DMS79 (cell line): ENCODE measurements around the gene ARL8A.
A peak's percentile ranks its signal among the peaks of the same experiment; 100 is the strongest.
"Not testable (repeated sequence)": the region's sequence is repeated elsewhere in the genome, so short reads cannot be mapped to it uniquely, and the experiment has no call there.

ENCODE experiments used
- DNase-seq: peaks from one replicate; lab custom pipeline; 2025; lab: John Stamatoyannopoulos, UW

The ARL8A gene

DNA sequence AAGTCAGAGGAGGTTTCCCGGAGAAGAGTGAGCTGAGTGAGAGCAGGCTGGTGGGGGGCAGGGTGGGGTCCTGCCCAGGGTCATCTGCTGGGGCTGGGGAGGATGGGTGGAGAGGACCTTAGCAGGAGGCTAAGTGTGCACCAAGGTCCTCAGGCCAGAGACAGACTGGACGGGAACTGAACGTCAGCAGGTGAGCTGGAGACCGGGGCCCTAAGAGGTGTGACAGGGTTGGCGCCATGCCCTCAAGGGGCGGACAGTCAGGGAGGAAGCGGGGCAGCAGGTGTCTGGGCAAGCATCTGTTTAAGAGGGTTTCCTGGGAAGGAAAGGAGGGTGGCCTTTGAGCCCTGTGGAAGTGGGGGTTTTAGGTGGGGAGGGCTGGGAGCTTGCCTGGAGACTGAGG is 29.5 kb upstream of the ARL8A start:
- DNase-seq, result no peak

DNA sequence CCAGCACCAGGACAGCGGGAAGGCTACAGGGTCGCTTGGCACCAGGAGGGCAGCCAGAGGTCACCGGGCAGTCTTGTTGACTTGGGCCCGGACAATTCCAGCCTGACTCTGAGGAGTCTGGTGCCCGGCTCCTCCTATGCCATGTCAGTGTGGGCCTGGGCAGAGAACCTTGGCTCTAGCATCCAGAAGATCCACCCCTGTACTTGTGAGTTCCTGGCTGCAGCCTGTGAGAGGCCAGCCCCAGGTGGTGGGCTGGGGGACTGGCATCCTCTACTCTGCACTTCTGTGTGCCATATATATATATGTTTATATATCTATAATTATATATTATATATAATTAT is 27.4 kb upstream of the ARL8A start:
- no peak for DNase-seq

DNA sequence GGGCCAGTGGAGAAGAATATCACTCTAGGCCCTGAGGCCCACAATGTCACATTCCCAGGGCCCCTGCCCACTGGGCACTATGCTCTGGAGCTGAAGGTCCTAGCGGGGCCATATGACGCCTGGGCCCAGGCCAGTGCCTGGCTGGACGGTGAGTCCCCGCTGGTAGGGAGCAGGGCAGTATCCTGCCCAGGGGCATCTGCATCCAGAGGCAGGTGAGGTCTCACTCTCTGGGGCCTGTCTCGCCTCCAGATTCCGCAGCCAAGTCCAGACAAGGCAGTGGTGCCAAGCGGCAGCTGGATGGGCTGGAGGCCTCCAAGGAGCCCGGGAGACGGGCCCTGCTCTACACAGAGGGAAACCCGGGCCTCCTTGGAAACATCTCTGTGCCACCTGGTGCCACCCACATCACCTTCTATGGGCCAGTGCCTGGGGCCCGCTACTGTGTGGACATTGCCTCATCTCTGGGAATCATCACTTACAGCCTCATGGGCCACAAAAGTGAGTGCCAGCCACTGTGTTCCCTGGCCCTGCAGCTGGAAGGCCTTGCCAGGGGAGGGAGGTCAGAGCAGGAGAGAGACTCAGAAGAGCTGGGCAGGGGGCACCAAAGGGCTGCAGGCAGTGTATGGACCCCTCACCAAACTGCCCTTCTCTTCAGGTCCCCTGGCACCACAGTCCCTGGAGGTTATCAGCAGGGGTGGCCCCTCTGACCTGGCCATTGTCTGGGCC is 26.9 kb upstream of the ARL8A start:
- no peak for DNase-seq

DNA sequence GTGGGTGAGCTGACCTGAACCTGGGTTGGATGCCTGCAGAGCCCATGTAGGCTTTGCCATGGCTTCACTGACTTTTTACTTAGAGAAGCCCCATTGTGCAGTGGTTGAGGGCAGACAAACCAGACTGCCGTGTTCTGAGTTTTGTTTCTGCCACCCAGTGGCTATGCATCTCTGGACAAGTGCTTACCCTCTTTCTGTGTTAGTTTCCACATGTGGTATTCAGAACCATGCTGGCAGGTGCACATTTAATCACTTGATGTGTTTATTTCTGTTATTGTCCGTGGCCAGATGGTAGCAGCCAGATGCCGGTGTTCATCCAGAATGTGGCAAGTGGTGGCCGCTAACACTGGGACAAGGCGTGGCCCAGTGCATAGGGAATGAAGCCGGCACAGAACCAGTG is 26.2 kb upstream of the ARL8A start:
- no peak for DNase-seq

DNA sequence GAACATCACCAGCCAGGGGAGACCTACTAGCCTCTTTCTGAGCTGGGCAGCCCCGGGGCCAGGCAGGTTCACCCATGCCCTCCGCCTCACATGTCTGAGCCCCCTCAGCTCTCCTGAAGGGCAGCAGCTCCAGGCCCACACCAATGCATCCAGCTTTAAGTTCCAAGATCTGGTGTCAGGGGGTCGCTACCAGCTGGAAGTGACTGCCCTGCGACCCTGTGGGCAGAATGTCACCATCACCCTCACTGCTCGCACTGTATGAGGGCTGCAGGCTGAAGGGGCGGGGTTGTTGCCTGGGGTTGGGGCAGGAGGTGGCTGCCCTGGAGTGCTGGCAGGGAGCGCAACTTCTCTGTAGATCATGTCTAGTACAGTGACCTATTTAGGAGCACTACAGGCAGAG is 24.3 kb upstream of the ARL8A start:
- no peak for DNase-seq

DNA sequence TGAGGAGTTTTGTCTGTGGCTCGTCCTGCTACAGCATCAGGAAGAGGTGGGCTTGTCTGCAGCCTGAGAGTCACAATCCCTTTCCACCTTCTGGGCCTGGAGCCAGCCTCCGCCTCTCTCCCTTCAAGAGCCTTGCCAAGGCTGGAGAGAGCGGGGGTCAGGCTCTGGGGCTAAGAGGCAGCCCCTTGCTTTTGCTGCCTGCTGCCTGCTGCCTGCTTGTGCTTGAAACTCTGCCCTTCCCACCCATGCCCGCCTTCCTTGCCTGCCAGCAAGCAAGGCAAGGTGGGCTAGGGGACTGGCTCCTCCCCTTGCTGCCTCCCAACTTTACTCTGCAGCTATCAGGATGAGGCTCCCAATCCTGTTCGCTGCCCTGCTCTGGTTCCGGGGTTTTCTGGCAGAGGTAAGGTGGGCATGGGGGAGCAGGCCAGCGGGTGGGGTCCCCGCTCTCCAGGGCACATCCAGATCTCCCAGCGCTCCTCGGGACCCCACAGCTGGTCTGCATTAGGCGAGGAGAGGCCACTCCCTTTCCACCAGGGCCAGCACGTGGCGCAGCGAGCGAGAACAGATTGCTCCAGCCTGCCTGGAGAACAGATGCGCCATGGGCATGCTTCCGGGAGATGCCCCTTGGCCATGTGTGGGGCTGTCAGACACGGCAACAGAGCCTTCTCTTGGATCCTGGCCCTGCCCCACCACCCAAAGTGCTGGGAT is 23.3 kb upstream of the ARL8A start:
- peak; percentile 80 for DNase-seq

DNA sequence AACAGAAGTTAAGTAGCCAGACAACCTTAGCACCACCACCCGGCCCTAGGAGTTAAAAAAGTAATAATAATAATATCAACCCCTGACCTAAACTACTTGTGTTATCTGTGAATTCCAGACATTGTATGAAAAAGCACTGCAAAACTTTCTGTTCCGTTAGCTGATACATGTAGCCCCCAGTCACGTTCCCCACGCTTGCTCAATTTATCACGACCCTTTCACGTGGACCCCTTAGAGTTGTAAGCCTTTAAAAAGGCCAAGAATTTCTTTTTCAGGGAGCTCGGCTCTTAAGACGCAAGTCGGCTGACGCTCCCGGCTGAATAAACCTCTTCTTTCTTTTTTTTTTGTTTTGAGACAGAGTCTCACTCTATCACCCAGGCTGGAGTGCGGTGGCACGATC is 22.5 kb upstream of the ARL8A start:
- not testable (repeated sequence) for DNase-seq

DNA sequence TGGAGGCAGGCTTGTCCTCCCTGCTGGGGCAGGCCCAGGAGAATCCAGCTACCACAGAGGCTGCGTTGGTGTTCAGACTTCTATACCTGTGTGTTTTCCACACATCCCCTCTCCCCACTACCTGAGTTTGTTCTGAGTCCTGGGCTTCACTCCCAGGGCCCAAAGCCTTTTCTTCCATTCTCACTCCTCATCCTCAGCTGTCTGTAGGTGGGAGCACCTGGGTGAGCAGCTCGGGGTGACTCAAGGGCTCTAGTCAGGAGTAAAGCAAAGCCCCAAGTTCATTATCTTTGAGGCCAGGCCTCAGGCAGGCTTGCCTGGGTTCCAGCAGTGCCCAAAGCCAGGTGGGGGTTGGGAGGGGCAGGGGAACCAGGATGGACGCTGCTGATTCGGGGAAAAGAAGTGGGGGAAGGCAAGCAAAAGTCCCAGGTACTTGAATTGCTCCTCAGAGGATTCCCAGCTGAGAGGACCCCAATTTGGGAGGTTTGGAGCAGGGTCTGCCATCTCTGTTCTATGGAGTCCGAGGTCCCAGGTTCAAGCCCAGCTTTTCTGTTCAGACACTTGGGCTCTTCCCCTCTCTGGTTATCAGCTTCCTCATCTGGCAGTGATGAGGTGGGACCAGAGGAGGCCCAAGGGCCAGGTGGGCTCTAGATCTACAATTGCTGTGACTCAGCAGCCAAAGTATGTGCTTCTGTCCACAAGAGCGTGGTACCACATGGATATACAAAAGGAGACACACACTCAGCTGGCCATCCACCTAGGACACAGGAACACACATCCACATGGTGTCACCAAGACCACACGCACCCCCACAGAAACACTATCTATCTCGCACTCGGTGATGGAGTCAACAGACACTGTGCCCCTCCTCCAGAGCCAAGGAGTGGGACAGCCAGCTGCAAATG is 21.7 kb upstream of the ARL8A start:
- no peak for DNase-seq

DNA sequence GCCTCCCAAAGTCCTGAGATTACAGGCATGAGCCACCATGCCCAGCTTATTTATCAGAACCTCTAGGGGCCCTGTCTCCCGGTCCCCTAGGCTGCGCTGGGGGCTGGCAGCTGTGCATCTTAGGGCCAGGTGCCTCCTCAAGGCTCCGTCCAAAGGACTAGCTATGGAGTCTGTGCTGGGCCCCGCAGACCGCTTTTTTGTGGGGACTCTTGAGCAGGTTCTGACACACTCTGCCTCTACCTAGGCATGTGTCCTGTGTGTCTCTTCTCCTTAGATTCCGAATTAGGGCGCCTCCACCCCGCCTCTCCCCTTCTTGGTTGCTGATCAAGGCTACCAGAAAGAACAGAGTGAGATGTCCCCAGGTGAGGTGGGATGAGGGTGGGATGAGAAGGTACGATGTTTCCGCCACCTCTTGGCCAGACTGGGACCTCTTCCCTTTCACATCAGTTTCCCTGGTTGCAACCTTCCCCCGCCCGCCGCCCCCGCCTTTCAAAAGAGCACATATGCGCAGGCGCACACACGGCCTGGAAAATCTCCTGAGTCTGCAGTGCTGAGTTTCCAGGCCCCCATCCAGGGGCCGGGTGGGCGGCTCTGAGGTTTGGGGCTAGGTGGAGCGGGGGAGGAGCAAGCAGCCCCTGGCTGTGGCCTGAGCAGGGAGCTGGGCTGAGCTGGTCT is 20.9 kb upstream of the ARL8A start:
- DNase-seq, result no peak

DNA sequence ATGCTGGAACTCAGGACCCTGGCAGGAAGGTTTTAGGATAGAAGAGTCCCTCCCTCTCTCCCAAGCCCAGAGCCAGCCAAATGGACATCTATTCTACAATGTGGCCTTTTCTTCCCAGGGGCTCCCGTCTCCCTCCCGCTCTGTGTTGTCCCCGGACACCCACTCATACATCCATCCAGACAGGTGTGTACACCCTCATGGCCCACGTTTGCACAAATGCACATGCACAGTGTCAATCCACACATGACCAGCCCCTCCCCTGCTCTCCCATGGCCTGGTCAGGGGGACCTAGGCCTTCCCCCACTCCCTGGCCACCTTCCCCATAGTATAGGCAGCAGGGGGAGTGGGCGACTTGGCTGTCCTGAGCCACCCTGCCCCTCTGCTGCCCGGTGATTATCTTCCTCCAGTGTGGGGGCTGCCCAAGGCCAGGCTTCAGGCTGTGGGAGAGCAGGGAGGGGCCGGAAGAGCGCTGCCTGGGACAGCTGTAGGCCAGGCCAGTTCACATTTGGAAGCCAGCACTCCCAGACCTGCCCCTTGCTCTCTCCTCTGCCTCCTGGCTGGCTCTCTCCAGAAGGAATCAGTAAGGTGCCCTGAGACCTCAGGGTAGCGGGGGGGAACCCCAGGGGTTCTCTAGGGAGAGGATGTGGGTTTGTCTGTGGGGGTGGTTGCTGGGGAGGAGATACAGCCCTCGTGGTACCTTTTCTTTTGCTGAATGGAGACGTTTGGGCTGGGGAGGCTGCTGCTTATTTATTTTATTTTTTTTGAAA is 19.9 kb upstream of the ARL8A start:
- no peak for DNase-seq

DNA sequence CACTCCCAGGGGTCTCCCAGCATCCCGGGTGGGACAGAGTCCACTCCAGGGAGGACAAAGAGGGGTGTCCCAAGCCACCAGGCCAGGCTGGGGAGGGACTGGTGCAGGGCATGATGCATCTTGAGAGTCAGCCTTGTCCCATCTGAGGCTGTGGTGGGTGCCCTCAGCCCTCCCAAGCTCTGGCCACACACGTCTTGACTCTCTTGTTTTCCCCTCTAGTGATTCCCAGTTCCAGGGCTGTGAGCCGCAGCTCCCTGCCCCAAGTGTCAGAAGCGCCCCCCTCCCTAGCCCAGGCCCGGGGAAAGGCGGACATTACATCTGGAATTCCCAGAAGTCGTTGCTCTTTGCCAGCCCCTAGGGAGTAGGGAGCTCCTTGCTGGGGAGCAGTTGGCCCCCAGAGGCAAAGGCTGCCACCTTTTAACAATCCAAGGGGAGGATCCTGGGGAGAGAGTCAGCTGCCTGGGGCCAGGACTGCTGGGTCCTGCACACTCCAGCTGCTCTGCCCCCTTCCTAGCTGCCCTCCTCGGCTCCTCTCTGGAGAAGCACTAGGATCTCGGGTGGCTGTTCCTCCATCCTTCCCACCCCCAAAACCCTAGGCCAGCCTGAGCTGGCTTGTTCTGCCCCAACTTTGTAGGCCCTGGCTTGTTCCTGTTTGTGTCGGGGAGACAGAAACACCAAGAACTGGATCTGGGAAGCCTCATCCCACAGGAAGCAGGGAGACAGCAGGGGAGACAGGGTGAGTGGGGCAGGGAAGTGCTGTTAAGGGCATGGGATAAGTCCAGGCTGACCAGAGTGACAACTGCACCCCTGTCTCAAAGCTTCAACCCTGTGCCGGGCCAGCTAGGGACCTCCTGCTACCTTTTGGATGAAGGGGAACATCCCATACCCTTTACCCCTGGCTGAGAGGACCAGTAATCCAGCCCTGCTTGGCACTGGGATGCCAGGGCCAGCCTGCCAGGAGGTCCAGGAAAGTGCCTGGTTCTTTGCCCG is 19.0 kb upstream of the ARL8A start:
- DNase-seq, result no peak

DNA sequence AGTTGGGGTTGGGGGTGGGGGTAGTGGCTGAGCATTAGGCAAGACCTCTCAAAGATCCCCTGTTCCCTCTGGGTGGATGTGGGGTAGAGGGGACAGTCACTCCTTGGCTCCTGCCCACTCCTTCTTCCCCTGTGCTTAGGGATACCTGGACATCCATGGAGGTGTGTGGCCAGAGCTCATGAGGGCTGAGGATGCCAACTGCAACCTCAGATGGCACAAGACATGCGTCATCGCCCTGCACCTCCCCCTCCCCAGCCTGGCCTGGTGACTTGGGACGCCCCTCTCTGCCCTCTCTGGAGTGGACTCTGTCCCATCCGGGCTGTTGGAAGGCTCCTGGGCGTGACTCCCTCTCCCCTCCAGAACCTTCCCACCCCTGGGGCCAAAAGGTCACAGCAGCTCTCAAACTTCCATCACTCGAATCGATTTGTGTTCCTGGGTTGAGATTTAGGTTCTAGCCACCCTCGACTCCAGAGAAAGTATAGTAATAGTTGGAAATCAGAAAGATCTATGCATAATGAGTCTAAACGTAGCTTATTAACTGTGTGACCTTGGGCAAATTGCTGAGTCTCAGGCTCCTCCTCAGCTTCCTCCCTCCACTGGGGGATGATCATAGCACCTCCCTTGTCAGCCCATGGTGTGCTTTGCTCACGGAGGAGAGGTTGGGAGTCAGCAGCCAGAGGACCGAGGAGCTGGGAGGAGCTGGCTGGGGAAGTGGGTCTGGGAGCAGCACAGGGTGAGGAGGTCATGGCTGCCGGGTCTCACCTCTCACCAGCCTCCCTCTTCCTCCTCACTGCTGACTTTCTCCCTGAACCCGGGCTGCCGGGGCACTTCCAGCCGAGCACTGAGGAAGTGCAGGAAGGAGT is 18.1 kb upstream of the ARL8A start:
- DNase-seq, result no peak

DNA sequence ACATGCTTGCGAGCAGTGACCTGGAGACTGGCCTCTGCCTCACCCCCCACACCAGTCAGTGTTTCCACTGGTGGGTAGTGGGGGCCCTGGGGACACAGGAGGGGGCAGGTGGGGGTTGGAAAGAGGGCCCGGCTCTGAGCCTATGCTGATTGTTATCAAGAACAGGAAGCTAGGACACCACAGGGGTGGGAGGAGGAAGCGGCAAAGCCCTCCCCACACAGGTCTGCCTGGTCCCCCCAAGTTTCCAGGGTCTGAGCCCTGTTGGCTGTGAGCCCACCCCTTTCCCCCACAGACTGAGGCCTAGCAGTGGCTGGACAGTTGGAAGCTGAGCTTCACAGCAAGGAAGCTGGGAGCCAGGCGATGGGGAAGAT is 17.5 kb upstream of the ARL8A start:
- DNase-seq, result no peak

DNA sequence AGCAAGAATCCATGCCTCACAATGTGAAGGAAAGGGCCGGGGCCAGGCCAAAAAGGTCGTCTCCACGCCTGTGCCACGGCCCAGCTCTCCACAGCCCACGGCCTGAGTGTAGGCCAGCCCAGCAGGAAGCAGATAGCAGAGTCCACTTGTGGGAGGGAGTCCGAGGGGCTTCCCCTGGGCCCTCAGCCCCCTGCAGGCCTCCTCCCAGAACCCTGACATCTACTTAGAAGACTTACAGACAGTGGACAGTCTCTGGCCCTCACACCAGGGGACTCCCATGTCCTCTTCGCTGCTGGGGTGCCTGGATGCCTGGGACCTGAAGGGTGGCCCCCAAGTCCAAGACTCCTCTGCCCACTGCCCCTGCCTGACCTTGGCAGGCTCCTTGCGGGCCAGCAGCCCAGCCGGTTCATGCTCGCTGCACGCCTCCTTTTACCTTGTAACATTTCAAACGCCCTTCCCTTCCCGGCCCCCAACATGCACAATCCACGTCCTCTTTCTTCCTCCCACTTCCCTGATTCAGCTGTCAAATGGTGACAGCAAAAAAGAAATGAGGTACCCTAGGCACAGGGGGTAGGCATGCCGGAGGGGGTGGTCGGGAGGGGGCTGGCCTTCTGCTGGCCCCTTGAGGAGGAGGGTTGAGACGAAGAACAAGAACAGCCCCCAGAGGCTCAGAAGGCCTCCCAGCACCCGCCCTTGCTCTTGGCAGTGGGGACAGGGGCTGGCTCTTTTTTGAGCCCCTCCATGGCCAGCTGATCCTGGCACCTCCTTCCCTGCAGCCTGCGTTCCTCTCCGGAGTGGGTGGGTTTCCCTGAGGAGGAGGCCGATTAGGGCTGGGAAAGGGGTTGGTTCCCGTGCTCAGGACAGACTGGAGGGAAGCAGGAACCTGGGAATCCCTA is 16.9 kb upstream of the ARL8A start:
- DNase-seq, result no peak

DNA sequence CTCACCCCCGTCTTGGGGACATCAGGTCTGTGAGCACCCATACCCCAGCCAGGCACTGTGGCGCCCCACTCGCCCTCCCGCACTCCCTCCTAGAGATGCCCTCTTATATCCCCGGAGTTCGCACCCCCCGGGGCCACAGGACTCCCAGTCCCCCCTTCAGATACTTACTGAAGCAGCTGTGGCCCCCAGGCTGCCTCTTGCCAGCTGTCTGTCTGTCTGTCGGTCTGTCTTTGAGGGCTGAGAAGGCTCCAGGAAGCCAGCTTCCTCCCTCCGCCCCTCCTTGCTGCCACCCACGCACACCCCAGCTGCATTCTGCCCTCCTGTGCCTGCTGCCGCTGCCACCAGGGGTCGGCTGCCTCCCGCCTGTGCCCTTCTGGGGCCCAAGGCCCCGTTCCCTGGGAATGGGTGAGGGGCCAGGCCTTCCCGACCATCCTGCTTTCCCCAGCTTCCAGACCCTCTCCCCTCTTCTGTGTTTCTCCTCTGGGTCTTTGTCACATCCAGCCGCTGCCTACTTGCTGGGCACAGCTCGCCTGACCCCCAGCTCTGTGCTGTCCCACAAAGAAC is 15.9 kb upstream of the ARL8A start, which contains the start of gene PTPN7:
Gene PTPN7, minus strand, starts transcription at position 226 of the 564 bp plus-strand sequence. CDS start 1,200 bp downstream, outside the sequence.
- DNase-seq, result no peak

DNA sequence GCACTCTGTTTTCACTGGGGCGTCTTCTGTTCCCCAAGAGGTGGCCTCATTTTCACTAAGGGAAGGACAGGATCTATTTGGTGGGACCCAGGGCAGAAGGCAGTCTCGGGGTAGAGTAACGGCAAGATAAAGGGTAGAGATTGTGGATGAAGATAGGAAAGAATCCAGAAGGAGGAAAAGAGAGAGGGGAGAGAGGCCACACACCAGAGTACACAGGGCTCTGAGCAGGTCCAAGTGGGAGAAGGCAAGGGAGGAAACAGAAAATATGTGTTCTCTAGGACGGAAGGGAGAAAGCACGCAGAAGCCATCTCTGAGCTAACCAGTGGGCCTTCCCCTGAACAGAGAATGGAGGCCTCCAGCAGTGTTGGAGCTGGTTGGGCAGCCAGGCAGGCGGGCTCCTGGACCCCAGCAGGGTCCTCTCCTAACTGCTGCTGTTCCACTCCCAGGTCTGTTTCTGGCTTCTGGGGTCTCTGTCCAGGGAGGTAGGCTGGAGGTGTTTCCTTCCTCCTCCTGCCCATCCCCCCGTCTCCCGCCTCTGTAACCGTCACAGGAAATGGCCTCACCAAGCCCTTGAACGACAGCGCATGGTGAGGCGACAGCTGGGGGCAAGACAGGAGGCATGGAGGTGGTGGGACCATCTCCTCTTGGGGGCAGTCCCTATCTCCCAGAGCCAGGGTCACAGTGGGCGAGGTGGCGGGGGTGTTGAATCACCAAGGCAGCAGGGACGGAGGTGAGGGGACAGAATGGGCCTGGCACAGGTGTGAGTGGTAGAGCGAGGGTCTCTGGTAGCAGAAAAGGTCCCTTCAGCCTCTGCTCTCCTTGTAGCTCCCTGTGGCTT is 15.2 kb upstream of the ARL8A start:
- DNase-seq, result no peak
